HS-27A (cell line): ENCODE measurements around the gene ALDH1A2.

Experiments used
- DNase-seq: peaks from one replicate; pipeline ENCODE4 v3.0.0-alpha.2; 2012; ENCODE audit warnings: low read depth, missing footprints

The ALDH1A2 gene

DNA sequence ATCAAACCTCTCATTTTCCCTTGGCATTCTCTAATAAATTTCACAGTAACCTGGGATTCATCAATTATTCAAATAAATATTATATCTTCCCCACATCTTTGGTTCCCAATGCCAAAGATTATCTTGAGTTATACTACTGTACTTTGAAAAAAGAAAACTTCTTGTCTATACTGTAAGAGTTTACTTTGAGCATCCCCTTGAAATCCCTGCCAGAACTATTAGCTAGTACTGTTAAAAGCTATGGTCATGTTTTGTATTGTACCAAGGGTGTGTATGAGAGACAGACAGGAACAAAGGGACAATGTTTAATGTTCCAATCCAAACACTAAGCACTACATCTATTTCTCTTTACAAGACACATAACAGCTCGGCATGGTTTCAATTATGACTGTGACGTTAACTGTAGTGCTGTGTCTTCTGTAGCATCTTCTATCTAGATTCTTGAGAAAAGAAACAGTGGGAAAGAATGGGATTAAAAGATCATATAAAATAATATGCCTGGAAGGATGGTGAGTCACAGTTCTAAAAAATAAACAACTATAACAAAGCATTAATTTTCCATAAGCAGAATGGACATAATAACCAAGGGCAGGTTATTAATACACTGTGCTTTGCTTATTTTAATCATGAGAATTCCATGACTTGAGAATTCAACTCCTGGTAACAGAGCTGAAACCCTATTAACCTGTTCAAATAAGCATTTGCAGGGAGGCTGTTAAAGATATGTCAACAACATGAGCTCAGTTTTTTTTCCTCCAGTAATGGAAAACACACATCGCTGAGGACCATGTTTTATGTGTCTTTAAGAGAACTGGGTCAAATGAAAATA, 71.1 kb downstream of the ALDH1A2 start:
- no peak for DNase-seq

DNA sequence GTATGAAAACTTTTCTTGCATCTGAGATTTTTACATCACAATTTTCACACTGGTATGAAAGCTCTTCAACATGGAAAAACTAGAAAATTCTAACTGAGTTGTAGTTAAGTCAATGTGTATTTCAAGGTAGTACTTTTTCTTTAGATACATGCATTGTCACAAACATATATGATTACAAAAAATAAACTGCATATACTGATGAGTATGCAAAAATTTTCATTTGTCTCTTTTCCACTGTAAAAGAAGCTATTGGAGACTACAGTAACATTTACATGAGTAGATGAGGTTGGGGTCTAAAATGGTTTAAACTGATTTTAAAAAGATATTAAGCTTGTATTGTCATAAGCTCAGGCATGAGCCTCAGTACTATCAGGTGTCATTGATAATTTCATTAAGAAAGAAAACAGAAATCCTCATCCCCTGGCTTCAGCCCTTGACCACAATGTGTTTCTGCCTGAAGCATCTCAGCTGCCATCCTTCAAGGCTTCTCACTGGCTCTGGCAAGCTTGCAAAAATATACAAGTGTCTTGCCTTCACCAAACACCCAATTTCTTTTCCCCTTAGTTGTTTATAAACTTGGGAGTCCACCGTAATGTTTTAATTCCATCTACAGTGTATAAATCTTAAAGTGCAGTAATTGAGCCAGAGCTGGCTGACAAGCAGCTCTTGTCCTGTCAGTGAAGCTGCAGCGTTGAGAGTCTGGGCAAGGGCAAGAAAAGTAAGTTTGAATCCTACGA, 71.9 kb downstream of the ALDH1A2 start:
- no peak for DNase-seq

DNA sequence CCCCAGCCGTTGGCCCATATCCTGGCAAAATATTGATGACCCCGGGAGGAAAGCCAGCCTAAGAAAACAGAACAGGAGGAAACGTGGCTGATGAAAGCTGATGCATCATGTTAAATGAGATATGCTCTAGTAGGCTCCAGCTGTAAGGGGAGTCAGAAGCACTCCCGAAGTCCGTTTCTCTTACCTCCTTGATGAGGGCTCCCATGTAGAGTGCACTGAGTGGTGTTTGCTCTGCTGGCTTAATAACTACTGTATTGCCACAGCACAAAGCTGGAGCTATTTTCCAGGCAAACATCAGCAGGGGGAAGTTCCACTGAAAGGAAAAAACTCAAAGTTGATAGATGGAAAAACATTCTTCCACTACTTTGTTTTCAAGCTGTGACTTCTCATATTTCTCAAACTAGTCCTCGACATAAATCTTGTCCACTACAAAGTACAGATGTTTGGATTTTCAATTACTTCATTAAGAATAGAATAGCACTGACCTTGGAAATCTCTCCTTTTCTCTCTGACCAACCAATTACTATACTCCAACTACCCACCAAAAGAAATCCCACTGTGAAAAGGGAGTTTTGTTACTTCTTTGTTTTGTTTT, 72.7 kb downstream of the ALDH1A2 start:
- no peak for DNase-seq

DNA sequence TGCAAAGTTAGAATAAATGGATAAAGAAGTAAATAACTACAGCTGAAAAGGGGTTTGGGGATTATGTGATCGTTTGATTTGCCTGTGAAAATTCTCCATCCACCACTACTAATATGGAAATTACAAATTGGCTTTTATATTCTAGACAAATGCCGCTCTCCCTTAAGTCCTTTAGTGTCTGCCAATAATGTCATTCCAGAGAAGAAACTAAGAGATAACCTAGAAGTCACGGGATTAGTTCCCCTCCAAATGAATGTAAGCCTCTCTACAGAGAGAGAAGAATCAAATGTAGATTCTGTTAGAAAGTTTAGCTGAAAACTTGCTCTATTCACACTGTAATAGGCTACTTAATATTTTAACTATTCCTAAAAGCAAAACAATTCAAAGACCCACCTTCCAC, 92.0 kb downstream of the ALDH1A2 start:
- DNase-seq: no peak

DNA sequence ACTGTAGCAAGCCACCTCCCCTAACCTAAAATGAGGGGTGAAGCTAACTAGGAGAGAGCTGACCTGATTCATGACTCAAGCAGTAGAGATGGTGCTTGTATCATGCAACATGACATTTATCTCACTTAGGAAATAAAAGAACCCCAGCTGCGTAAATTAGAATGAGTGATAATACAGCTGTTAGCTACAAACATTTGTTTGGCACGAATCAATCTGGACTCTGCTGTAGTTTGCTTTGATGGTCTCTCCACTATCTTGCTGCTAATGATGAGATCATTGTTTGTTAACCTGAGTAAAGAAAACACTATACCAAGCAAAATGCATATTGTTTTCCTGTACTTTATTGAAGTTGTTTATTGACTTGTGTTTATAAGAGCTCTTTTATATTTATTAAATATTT, 92.6 kb downstream of the ALDH1A2 start:
- no peak for DNase-seq

DNA sequence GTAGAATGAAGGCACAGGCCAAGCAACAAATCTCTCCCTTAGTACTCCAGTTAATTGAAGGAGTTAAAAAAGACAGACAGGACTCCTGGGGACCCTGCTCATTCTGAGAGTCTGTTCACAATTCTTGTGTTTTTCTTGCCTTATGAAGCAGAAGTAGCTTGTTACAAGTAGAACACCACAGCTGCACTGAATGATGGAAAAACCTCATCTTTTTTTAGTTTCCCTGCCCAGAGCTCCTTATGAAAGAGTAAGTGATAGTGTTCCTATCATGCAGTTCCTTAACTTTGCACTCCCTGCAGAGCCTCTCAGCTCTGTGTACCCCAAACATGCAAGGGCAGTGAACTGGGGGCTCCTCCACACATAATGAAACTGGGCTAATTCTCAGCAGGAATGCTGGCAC, 95.5 kb downstream of the ALDH1A2 start:
- DNase-seq: no peak

DNA sequence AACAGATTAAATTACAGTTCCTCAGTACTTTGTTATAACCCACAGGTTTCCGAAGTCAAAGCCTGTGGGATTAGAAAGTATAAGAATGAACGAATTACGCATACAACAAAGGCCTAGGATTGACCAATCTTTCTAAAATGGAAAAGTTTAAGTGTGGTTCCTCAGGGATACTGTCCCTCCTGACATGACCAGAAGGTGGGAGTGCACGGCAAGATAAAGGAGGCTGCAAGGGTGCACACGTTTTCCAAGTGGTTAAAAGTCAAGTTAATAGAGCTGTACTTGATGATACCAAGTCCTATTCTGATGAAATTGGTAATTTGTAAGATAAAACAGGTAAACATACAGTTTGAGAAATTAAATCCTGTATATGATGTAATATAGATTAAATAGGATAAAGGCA, 96.2 kb downstream of the ALDH1A2 start:
- DNase-seq: no peak

DNA sequence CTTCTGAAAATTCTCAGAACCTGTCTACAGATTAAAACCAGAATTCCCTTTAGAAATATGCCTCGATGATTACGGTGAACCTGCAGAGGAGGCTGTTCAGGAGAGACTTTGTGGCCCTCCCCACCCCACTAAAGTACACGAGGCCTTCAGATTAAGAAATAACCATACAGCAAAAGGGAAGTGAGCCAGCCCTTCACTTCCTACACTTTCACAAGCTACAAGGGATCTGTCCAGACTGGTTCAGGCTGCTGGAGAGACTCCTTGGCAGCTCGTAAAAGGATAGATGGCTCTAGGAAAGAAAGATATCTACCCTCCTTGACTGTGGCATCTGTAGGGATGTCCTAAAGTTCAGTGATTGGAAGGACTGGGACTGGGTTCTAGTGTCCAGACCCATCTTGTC, 102.6 kb downstream of the ALDH1A2 start:
- DNase-seq: no peak

DNA sequence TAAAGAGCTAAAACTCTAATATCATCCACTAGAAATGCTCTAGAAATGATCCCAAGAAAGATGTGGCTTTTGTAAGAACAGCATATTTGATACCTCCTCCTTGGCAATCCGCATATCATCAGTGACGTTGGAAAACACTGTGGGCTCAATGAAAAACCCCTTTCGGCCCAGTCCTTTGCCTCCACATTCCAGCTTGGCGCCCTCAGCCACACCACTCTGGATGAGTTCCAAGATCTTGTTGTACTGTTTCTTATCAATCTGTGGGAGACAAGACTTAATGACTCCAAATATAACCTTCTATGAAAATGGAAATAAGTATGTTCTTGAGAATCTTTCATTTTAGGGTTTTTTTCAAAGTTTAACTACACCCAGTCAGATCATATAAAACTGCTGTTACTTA, 103.6 kb downstream of the ALDH1A2 start:
- no peak for DNase-seq

DNA sequence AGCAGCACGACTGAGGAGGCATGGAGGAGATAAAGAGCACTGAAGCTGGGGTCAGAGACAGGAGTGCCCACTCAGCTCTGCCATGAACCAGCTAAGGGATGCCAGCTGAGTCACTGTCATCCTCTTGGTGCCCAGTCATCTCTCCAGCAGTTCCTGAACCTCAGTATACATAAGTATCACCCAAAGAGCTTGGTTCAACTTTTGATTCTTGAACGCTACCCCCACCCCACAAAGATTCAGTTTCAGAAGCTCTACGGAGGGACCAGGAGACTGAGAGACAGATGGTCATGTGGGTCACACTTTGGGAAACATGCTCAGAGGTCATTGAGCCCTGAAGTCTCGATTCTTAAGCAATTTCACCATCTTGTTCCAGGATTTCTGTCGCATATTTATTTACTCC, 108.4 kb downstream of the ALDH1A2 start:
- DNase-seq: no peak

DNA sequence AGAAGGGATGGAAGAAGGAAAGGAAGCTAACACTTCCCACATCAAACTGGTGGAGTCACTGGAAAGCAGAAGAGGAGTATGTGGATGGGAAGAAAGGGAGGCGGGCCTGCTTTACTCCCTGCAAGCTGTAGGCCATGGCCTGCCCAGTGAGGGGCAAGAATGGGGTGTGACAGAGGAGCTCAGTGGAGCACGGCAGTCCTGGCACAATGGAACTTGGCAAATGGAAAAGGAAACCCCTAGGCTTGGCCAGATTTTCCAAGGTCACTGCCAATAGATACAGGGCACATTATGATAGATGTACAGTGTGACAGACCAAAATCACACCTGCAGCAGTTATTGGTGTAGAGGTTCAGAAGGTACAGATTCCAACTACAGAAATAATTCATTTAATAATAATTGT, 111.6 kb downstream of the ALDH1A2 start:
- no peak for DNase-seq

DNA sequence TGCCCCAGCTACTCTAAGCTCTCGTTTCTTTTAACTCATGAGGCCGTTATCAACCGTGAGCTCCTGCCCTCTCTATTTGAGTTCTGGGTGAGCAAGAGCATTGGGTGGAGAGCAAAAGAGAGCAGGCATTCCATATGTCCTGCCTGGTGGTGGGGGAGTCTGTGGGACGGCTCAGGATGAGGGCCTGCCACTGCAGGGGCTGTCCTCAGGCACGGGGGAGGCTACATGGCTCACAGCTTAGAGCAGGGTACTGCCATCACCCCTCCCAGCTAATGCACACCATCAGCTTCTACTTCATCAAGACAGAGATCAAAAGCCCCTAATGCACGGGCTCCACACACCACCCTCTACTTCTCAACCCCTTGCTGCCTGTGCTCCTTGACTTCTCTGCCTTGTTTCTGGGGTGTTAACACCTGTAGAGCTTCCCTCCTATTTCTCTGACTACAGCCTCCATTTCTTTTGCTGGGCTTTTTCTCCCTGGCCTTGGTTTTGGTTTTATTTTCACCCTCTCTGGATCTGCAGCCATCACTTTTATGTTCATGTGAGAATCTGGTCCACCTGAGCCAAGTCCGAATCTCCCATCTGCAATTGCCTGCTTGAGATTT, 114.1 kb downstream of the ALDH1A2 start:
- DNase-seq: no peak

DNA sequence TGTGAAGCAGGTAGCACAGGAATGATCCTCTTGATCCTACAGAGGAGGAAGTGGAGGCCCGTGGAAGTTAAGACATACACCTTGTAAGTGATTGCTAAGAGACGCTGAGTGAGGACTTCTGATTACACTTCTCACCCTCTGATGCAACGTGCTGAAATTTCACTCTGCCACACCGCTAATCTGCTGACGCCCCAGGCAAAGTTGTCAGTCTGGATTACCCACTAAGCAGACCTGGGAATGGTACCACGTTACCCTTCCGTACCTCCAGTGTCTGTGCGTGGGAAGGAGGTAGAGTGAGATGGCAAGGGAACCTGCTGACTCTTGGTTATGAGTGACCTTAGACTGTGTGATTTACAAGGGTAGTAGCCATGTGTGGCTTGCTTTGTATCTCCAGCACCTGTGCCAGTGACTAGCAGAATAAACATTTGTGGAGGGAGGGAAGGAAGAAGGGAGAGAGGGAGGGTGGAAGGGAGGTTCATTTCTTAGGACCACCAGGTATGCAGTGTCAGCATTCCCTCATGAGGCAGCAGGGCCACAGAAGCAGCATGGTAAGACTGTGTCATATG, 115.0 kb downstream of the ALDH1A2 start:
- no peak for DNase-seq

DNA sequence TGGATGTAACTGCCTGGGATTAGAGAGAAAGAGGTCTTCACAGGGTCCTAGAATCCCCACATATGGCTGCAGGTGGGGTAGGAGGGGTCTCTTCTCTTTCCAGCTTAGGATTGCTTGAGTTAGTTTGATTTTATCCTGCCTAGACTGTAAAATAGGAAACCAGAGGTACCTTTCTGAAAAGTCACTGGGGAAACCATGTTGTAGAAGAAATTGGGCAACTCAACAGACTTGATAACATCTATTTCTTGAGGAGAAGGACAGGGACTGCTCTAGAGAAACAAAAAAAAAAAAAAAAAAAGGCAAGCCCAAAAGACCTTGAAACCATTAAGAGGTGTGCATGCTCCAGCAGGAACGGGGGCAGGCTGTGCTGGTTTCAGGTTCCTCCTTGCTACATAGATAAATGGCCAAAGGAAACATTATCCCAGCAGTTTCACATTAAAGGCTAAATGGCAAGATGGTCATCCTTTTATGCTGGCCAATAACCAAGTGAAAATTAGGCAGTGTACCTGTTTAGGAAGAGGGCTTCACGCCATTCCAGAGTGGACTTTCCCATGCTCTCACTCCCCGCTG, 116.1 kb downstream of the ALDH1A2 start:
- no peak for DNase-seq

DNA sequence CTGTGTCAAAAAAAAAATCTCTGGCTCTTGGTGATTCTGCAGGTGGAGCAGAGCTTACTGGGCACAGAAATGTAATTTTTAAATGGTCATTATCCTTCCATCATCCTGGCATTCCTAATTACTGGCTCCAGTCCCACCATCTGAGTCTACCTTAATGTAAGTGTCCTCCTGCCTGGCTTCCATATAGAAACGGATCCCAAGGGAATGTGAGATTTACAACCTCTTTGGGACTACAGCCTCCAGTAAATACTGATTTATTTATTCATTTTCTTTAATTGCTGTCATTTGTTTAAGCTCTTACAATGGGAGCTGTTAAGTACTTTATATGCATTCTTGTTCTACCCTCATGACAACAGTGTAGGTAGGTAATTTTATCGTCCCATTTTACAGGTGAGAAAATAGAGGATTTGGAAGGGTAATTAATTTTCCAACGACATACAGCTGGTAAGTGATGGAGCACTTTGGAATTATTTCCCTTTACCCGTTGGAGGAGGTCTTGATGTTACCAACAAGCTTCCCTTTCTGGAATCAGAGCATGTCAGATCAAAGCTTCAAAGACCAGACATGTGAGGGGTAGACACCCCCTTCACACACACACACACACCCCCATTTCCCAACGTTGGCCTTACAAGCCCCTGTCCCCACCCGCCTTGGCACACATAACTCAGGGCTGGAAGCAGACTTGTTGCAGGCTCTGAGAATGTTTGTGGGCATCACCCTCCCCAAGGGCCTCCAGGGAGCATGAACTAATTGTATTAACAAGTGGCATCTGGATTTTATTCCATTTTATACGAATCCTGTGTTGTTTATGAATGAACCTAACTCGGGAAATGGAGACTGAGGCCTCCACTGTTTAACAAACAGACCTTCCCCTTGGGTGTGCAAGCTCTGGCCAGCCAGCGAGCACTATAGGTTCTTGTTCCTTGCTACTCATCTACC, 116.9 kb downstream of the ALDH1A2 start:
- no peak for DNase-seq

DNA sequence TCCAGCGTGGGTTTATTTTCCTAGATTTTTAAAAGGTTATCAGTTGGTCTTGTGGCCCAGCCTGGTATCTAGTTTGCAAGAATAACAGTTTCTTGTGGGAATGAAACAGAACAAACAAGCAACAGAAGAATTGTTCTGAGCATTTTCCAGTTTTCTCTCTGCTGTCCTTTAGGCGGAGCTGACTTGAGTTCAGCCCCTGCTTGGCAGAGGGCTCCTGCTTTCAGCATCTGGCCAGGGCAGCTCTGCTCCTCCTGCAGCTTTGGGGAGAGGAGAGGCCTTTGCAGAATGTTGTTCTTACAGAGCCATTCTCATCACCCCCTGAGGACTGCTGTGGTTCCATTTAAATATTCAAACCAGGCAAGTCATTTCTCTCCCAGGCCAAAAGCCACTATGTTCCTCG, 117.7 kb downstream of the ALDH1A2 start:
- DNase-seq: no peak

DNA sequence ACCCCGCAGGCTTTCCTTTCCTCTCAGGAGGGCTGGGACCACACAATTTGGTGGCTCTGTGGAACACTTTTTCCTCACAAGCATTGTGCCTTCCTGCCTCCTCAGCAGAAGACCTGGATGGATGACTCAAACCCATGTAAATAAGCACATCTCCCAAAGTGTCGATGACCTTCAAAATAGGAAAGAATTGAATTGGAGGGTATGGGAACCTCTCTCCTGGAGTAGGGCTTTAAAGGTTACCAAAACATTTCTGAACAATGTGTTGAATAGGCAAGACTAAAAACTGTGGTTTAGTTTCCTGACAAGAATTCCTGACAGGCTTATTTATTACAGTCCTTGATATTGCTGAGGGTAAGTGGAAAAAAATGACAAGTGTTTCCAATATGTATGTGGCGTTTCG, 118.2 kb downstream of the ALDH1A2 start:
- no peak for DNase-seq

DNA sequence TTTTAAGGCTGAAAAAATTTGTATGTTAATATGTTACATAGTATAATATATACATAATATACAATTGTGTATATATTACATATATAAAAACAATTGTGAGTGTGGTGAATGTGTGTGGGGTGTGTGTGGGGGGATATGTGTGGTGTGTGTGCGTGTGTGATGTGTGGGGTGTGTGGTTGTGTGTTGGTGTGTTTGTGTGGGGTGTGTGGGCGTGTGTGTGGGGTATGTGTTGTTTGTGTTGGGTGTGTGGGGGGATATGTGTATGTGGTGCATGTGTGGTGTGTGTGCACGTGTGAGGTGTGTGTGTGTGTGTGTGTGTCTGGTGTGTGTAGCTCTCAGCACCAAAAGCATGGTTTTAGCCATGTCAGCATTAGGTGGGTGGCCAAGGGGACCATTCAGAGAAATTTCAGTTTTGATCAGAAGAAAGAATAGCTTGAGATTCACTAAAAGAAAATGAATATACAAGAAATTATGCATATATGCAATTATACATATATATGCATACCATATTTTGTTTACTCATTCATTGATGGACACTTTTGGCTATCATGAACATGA, 118.9 kb downstream of the ALDH1A2 start:
- DNase-seq: no peak

DNA sequence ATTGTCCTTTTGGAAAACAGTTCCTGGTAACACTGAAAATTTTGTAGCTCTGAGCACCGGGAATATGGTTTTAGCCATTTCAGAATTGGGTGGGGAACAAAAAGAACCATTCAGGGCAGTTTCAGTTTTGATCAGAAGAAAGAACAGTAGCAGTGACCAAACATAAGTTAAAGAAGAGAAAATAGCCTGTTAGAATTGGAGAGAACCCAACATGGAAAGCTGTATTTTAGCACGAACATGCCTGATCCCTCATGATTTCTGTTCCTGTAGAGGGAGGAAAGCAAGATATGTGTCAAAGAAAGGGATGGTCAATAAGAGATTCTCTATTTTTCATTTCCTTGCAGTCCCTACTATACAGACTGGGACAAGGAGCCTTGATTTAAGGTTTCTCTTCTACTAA, 119.9 kb downstream of the ALDH1A2 start:
- no peak for DNase-seq

DNA sequence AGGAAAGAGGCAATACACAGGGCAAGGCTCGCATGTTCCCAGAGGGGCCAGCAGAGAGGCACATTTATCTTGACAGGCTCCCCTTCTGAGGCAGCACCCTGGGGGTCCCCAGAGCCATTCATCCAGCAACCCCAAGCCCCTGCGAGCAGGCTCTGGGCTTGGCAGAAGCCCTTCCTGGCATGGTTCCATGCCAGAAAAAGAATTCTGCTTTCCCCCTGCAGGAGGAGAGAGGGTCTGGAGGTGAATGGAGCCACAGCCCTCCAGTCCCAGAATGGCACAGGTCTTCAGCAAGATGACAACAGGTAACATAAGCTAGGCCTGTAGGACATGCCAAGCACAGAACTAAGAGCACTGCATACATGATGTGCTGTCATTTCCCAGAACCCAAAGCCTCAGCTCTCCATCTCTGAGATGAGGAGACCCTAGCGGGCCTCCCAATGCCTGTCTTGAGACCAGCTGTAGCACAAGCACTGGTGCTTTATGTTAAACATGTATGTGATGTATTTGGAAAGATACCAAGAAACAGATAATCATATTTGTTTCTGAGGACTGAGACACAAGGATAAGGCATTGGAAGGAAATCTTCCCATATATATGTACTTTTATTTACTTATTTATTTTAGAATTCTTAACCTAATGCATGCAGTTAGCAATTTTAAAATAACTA, 121.6 kb downstream of the ALDH1A2 start:
- no peak for DNase-seq
